ENCODE measurements around the gene OGG1. TPM values are rescaled to one million over a fixed set of nuclear protein-coding genes. Genes with fewer than 3 reads are reported as not detected.

Gene OGG1
- total and polyA plus RNA-seq, 10 of the 15 experiments (the other 5 are each of a cell fraction or from before 2014, with no cell fraction given) = 4.8 to 38.8 (median 27.2) TPM

DNA sequence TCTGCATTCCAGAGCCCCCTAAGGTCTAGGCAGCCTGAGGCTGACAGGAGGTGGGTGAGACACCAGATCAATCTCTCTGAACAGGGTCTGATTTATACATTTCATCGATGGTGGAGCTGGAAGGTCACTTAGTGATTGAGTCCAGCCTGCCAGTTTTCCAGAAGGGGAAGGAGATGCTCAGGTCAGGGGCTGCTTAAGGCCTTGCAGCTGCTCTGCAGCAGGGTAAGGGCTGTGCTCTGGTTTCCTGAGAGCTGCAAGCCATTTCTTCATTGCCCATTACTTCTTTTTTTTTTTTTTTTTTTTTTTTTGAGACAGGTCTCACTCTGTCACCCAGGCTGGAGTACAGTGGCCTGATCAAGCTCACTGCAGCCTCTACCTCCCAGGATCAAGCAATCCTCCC is 31.8 kb downstream of the OGG1 start:
- Histone ChIP-seq H2AFZ (ENCODE audit: control insufficient read depth, low read depth, low read length) (no peak overlapping the region), H3K4me2 (ENCODE audit: control insufficient read depth, insufficient read depth) (no peak overlapping the region), H3K9me3 (replicated peaks; ENCODE audit: control insufficient read depth, insufficient read depth, low read length) (no peaks in the 10 kb centered on the region), H3K79me2 (ENCODE audit: control insufficient read depth, insufficient read depth, low read length) (no peaks in the 10 kb centered on the region), H3K9ac (ENCODE audit: control insufficient read depth, insufficient read depth, low read length) (no peak overlapping the region), H3K27ac (ENCODE audit: control insufficient read depth, insufficient read depth) (no peak overlapping the region), H3K4me1 (ENCODE audit: control insufficient read depth, insufficient read depth, low read length) (peaks cover 31% of the 10 kb centered on the region), H3K36me3 (ENCODE audit: control insufficient read depth in 2 of 2, insufficient read depth in 2 of 2, low read length in 1 of 2) (peaks cover 2 to 7% of the 10 kb centered on the region in 2 experiments; a peak in 2 of 4 replicates), H3K27me3 (replicated peaks in 1 of 2; ENCODE audit: control insufficient read depth in 2 of 2, insufficient read depth in 2 of 2, low read length in 1 of 2) (no peaks in the 10 kb centered on the region), H4K20me1 (ENCODE audit: control insufficient read depth, insufficient read depth) (no peaks in the 10 kb centered on the region), H3K4me3 (no peak overlapping the region)
- in situ Hi-C loops (cut with MboI) (no loop called here), intact Hi-C loops (cut with micrococcal nuclease; ENCODE audit: unreplicated experiment) (no loop called here)
- RAD21 ChIA-PET (ENCODE audit: unreplicated experiment) = interaction anchor here (1.3 to 3.0 kb wide), 6 partner anchors 12 to 693 kb away, joined by 3 to 11 read pairs (median 4); partner anchors contain the start of genes ARPC4 and OGG1
- POLR2A ChIA-PET = interaction anchor here (0.5 to 1.8 kb wide), 7 partner anchors 9 to 299 kb away, joined by 3 to 9 read pairs (median 4); partner anchors contain the start of genes ARPC4 and TADA3
- no TSS peak for BruUV-seq (replicated peaks)
- ATAC-seq (no peak), FAIRE-seq (no peak), DNase-seq (ENCODE audit: low read depth, low spot score) (no peak)
- WGBS (ENCODE audit: insufficient coverage, insufficient replicate concordance, low lambda C conversion rate, missing lambda C conversion rate) = 91% methylated on average over 1 of the region's 1 CpG
- SMC1A ChIA-PET (ENCODE audit: uncharacterized antibody, unreplicated experiment) = interaction anchor here (0.7 to 1.9 kb wide), 8 partner anchors 9 to 276 kb away, joined by 3 to 8 read pairs (median 3); no protein-coding TSS in a partner anchor
- CTCF ChIA-PET = interaction anchor here (0.6 to 4.0 kb wide), 8 partner anchors 9 to 428 kb away, joined by 3 to 15 read pairs (median 3); partner anchors contain the start of genes ARPC4, CRELD1 and OGG1
- TF ChIP-seq RBBP5 (conservative IDR thresholded peaks at IDR 0.05) (no peak), RAD21 (IDR thresholded peaks at IDR 0.05; ENCODE audit: insufficient read depth, low read depth, low read length) (no peak), BACH1 (IDR thresholded peaks at IDR 0.05; ENCODE audit: borderline replicate concordance) (no peak), ASH2L (IDR thresholded peaks at IDR 0.05; ENCODE audit: borderline replicate concordance, low read depth) (no peak), ZNF274 (IDR thresholded peaks at IDR 0.05; ENCODE audit: insufficient read depth, insufficient read length) (no peak), JUND (IDR thresholded peaks at IDR 0.05; ENCODE audit: low read depth, low read length) (no peak), MYC (IDR thresholded peaks at IDR 0.05; ENCODE audit: insufficient read depth, insufficient read length, insufficient replicate concordance, low read length, severe bottlenecking) (no peak), BCL11A (IDR thresholded peaks at IDR 0.05; ENCODE audit: low read depth, low read length) (no peak), ZNF622 (IDR thresholded peaks at IDR 0.05) (no peak), CHD2 (IDR thresholded peaks at IDR 0.05; ENCODE audit: borderline replicate concordance, low read depth, low read length) (no peak), IKZF1 (conservative IDR thresholded peaks at IDR 0.05) (no peak), ETV6 (conservative IDR thresholded peaks at IDR 0.05 in 1 of 2, IDR thresholded peaks at IDR 0.05 in 1 of 2; ENCODE audit: borderline replicate concordance in 1 of 2, low read depth in 1 of 2) (no peak), CBX3 (IDR thresholded peaks at IDR 0.05; ENCODE audit: borderline replicate concordance, low read depth) (no peak), HDAC2 (IDR thresholded peaks at IDR 0.05) (no peak), RFX5 (IDR thresholded peaks at IDR 0.05; ENCODE audit: low read depth, low read length) (no peak)
- TF ChIP-seq, protein P1, sequence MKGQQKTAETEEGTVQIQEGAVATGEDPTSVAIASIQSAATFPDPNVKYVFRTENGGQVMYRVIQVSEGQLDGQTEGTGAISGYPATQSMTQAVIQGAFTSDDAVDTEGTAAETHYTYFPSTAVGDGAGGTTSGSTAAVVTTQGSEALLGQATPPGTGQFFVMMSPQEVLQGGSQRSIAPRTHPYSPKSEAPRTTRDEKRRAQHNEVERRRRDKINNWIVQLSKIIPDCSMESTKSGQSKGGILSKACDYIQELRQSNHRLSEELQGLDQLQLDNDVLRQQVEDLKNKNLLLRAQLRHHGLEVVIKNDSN (IDR thresholded peaks at IDR 0.05; ENCODE audit: borderline replicate concordance, extremely low read length, insufficient read depth, low read depth, low read length) = no peak
- TF ChIP-seq, protein P2, sequence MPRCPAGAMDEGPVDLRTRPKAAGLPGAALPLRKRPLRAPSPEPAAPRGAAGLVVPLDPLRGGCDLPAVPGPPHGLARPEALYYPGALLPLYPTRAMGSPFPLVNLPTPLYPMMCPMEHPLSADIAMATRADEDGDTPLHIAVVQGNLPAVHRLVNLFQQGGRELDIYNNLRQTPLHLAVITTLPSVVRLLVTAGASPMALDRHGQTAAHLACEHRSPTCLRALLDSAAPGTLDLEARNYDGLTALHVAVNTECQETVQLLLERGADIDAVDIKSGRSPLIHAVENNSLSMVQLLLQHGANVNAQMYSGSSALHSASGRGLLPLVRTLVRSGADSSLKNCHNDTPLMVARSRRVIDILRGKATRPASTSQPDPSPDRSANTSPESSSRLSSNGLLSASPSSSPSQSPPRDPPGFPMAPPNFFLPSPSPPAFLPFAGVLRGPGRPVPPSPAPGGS (IDR thresholded peaks at IDR 0.05; ENCODE audit: borderline replicate concordance, insufficient read depth, low read depth, low read length, poor library complexity, severe bottlenecking) = no peak
- TF ChIP-seq, protein P3, sequence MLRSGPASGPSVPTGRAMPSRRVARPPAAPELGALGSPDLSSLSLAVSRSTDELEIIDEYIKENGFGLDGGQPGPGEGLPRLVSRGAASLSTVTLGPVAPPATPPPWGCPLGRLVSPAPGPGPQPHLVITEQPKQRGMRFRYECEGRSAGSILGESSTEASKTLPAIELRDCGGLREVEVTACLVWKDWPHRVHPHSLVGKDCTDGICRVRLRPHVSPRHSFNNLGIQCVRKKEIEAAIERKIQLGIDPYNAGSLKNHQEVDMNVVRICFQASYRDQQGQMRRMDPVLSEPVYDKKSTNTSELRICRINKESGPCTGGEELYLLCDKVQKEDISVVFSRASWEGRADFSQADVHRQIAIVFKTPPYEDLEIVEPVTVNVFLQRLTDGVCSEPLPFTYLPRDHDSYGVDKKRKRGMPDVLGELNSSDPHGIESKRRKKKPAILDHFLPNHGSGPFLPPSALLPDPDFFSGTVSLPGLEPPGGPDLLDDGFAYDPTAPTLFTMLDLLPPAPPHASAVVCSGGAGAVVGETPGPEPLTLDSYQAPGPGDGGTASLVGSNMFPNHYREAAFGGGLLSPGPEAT (IDR thresholded peaks at IDR 0.05; ENCODE audit: low read depth) = no peak
- TF ChIP-seq, protein P4, sequence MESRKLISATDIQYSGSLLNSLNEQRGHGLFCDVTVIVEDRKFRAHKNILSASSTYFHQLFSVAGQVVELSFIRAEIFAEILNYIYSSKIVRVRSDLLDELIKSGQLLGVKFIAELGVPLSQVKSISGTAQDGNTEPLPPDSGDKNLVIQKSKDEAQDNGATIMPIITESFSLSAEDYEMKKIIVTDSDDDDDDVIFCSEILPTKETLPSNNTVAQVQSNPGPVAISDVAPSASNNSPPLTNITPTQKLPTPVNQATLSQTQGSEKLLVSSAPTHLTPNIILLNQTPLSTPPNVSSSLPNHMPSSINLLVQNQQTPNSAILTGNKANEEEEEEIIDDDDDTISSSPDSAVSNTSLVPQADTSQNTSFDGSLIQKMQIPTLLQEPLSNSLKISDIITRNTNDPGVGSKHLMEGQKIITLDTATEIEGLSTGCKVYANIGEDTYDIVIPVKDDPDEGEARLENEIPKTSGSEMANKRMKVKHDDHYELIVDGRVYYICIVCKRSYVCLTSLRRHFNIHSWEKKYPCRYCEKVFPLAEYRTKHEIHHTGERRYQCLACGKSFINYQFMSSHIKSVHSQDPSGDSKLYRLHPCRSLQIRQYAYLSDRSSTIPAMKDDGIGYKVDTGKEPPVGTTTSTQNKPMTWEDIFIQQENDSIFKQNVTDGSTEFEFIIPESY (IDR thresholded peaks at IDR 0.05) = no peak

Measured in GM12878 (cell line).